Rectal smooth muscle tissue (tissue), 1 donor: ENCODE results near the gene COL27A1.
A peak's percentile ranks its signal among the peaks of the same experiment; 100 is the strongest.

ENCODE experiments used
- H3K27ac ChIP-seq: one replicate; pipeline ENCODE4 v1.7.0; 2013; ENCODE audit warnings: low read depth, low read length, inconsistent platforms
- H3K27me3 ChIP-seq: one replicate; pipeline ENCODE4 v1.7.0; 2013; ENCODE audit warnings: low read length; ENCODE audit not compliant: control insufficient read depth, insufficient read depth
- H3K36me3 ChIP-seq: one replicate; pipeline ENCODE4 v1.7.0; 2013; ENCODE audit warnings: low read length; ENCODE audit not compliant: control insufficient read depth, insufficient read depth
- H3K4me1 ChIP-seq: one replicate; pipeline ENCODE4 v1.7.0; 2013; ENCODE audit warnings: low read length; ENCODE audit not compliant: control insufficient read depth, insufficient read depth
- H3K4me3 ChIP-seq: one replicate; pipeline ENCODE4 v1.7.0; 2013; ENCODE audit warnings: low read length
- H3K9ac ChIP-seq: one replicate; pipeline ENCODE4 v1.7.0; 2013; ENCODE audit warnings: low read length

Gene COL27A1

DNA sequence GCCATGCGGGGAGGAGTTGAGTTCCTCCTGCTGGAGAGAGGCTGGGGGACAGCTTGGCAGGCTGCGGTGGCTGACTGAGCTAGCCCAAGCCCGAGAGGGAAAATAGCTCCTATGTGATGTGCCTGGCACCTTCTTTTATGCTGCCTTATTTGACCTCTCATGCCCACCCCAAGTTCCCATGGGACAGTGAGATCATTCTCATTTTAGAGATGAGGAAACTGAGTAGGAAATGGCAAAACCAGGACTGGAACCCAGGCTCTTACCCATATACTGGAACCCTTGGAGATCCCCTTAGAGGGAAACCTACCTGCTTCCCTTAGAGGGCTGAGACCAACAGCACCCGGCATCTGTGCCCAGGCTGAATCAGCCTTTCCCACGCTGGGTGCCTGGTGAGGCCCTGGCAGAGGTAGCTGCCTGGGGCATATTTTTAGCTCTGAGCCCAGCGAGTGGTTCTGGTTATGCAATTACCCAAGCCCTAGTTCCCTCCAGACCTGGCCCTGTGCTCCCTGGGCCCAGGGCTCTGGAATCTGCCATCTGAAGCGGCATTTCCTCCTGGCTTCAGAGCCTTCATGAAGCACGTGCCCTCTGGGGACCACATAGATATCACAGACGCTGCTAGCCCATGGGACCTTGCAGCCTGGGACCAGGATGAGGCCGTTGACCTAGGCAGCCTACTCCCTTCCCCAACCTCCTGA is 23.6 kb downstream of the COL27A1 start:
- Histone ChIP-seq H3K27me3 (no peaks in the 10 kb centered on the region), H3K4me1 (peaks cover 51% of the 10 kb centered on the region), H3K36me3 (no peaks in the 10 kb centered on the region), H3K4me3 (no peak overlapping the region), H3K9ac (no peak overlapping the region), H3K27ac (no peak overlapping the region)

DNA sequence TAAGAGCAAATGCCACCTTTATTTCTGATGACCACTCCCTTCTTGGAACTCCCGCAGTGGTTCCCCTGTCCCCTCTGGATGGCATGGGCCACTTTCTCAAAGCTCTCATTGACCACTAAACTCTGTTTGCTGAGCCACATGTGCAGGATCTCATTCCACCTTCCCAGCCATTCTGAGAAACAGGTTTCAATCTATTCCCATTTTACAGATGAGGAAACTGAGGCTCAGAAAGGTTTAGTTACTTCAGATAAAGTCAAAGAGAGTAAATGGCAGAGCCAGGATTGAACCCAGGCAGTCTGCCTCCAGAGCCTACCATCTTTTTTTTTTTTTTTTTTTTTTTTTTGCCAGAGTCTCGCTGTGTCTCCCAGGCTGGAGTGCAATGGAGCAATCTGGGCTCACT is 24.2 kb downstream of the COL27A1 start:
- Histone ChIP-seq H3K36me3 (no peaks in the 10 kb centered on the region), H3K27ac (no peak overlapping the region), H3K27me3 (no peaks in the 10 kb centered on the region), H3K9ac (no peak overlapping the region), H3K4me1 (peaks cover 45% of the 10 kb centered on the region), H3K4me3 (no peak overlapping the region)

DNA sequence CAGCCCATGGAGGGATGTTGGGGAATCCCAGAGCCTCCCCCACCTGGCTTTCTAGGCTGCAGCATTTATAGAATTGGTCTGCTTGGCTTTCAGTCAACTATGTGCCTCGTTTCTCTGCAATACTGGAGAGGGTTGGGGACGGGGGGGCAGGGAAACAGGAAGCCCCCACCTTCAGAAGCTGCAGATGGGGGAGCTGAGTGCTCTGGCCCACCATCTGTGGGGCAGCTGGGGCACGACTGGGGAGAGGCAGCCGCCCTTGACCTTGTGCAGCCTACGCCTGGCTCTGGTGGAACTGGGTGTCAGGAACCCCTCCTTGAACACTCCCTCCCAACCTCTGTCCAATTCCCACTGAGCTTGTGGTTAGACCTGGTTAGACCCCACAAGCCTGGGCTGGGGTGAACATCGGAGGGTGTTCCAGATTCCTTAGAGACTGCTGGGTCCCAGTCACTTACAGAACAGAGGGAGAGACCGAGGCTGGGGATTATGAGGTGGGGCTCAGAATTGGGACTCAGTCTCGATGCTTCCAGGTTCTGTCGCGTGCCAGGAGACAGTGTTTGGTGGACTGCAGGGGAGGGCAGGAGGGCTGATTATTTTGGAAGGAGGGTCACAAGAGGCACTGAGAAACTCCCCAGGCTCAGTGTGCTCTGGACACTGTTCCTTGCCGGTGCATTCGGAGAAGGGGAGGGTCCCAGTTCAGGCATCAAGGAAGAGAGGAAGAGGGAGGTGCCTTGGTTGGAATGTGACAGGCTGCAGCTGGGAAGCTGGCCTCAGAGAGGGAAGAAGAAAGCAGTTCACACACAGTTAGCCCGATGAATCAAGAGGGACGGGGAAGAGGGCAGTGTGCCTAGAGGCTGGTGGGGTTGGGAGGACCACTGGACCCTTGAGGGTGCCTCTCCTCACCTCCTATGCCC is 25.6 kb downstream of the COL27A1 start:
- H3K36me3 ChIP-seq = no peaks in the 10 kb centered on the region
- H3K4me1 ChIP-seq = peaks cover 40% of the 10 kb centered on the region
- no peak overlapping the region for H3K4me3 ChIP-seq
- peak overlapping the region; percentile 47 for H3K27ac ChIP-seq
- H3K27me3 ChIP-seq = no peaks in the 10 kb centered on the region
- no peak overlapping the region for H3K9ac ChIP-seq

DNA sequence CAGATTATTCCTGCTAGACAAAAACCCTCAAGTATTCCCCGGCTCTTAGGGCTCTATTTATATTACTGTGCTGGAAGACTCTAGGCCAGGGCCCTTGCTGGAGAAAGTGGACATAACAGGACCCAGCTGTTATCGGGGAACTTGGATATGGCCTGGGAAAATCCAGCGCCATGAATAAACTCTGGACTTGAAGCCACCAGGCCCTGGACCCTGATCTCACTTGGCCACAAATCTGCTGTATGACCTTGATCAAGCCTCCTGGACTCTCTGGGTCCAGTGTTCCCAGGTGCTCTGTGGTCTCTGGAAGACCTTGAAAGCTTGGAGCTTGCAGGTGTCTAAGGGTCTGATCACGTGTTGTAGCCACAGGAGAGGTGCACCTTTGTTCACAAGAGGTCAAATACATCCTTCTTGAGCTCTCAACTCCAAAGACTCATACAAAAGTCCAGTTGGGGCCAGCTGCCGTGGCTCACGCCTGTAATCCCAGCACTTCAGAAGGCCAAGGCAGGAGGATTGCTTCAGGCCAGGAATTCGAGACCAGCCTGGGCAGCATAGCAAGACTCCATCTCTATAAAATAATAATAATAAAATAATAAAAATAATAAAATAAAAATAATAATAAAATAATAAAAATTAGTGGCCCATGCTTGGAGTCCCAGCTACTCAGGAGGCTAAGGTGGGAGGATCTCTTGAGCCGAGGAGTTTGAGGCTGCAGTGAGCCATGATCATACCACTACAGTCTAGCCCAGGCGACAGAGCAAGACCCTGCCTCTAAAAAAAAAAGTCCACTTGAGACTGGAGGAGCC is 26.5 kb downstream of the COL27A1 start:
- Histone ChIP-seq H3K27me3 (no peaks in the 10 kb centered on the region), H3K36me3 (no peaks in the 10 kb centered on the region), H3K4me3 (no peak overlapping the region), H3K27ac (peak overlapping the region; percentile 47), H3K4me1 (peaks cover 36% of the 10 kb centered on the region), H3K9ac (no peak overlapping the region)

DNA sequence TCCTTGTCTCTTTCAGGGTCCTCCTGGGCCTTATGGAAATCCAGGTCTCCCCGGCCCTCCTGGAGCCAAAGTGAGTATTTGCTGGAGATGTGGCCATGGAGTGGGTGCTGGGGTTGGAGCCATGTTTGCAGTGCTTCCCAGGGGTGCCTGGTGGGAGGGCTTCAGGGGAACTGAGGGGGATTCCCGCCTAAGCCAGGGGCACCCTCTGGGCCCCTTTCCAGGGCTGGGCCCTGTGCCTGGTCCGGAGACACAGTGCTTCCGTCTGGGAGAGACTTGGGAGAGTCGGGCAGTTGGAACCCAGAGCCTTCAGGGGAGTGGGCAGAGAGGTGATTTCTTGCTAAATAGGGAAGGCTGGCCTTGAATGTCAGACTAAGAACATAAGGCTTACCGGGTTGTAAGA is 27.7 kb downstream of the COL27A1 start:
- Histone ChIP-seq H3K4me3 (no peak overlapping the region), H3K9ac (no peak overlapping the region), H3K27ac (no peak overlapping the region), H3K4me1 (peaks cover 27% of the 10 kb centered on the region), H3K27me3 (no peaks in the 10 kb centered on the region), H3K36me3 (no peaks in the 10 kb centered on the region)

DNA sequence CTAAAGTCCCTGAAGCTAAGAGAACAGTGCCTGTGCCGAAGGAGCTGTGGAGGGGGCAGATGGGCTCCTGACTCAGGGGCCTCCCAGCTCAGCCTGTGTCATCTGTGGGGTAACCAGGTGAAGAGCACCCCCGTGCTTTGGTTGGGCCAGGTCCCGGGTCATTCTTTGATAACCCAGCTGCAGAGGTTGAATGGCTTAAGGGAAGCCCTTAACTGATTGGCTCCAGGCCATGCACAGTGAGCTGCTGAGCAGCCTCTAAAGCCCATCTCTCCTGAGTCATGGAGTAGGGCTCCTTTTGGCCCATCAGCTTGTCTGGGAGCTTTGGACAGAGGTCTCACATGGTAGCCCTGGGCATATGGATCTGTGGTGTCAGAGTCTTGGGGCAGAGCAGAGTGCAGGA is 28.7 kb downstream of the COL27A1 start:
- Histone ChIP-seq H3K9ac (no peak overlapping the region), H3K36me3 (no peaks in the 10 kb centered on the region), H3K4me1 (peaks cover 20% of the 10 kb centered on the region), H3K27me3 (no peaks in the 10 kb centered on the region), H3K27ac (no peak overlapping the region), H3K4me3 (no peak overlapping the region)

DNA sequence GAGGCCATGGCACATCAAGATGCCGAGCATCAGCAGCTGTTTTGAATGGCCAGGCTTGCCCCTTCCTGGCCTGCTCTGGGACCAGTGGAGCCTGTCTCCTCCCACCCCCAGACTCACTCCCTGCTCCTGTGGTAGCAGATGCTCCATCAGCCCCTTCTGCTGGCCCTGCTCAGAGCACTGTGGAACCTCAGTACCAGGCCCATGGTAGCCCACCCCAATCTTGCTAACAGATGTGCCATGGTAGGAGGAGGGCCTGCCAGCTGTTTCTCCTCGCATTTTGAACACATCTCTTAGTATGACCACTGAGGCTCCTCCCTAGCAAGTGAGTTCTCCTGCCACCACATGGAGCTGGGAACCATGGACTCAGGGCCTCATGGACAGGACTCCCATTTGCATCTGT is 29.5 kb downstream of the COL27A1 start:
- no peak overlapping the region for H3K27ac ChIP-seq
- H3K27me3 ChIP-seq = no peaks in the 10 kb centered on the region

DNA sequence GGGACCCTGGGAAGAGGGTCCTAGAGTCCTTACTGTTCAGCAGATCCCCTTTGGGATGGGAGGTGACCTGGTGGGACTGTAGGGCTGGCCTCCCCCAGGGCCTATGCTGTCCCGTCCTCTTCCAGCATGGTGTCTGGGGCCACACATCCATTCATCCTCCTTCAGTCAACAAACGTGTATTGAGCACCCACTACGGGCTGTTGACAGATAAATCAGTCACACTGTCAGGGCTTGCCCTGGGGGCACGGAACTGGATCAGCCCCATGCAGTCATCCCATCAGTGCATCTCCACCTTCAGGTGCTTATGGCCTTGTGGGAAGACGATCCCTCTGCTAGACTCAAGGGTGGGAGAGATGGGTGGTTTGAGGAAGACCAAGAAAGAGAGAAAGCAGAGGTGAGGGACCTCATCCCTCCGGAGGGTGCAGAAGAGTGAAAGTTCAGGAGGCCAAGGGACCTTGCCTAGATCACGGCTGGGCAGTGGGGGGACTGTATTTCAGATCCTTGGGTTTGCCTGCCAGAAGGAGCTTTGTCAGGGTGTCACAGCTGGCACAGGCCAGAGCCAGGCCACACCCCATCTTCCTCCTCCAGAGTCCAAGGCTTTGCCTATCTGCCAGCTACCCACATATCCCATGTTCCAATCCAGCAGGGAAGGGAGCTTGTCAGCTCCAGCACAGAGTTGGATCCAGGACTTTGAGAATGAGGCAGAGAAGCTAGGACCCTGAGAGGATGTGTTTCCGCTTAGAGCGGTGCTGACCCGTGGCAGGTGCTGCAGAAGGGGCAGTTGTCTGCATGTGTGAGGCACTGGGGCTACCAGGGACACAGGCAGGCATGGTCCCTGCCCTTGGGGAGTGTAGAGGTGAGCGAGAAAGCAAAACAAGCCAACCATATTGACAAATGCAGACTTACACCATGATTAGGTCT is 30.5 kb downstream of the COL27A1 start:
- Histone ChIP-seq H3K9ac (no peak overlapping the region), H3K36me3 (no peaks in the 10 kb centered on the region), H3K4me3 (no peak overlapping the region), H3K4me1 (peaks cover 9% of the 10 kb centered on the region), H3K27ac (no peak overlapping the region), H3K27me3 (no peaks in the 10 kb centered on the region)

More for the DNA sequence above, 29.5 kb downstream of the COL27A1 start:
- H3K4me3 ChIP-seq = no peak overlapping the region
- no peak overlapping the region for H3K9ac ChIP-seq
- H3K4me1 ChIP-seq = peaks cover 16% of the 10 kb centered on the region
- no peaks in the 10 kb centered on the region for H3K36me3 ChIP-seq

DNA sequence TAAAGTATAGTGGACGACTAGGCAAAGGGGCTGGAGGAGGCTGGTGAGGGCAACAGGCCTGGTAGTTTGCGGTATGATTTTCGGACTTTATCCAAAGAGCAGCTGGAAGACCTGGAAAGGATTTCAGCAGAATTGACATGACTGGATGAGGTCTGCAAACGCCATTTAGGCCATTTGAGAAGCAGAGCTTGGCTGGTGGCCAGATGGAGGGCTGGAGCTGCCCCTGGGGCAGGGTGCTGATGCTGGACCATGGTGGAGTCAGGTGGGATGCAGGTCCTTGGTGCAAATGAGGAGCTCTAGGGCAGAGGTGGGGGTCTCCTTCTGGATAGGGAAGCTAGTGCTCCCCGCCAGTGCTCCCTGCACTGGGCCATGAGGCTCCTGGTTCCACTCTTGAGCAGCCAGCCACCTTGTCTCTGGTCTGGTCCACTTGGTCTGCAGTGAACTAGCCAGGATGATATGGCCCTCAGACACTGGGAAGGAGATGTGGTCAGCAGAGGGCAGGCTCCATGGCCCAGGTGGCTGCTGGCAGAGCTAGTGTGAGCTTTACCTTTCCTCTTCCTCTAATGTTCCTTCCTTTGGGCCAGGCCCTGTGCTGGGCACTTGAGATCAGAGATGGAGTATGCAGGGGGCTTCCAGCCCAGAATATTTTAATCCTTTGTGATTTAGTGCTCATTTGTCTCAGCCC is 31.4 kb downstream of the COL27A1 start:
- Histone ChIP-seq H3K4me3 (no peak overlapping the region), H3K9ac (no peak overlapping the region), H3K27me3 (no peaks in the 10 kb centered on the region), H3K36me3 (no peaks in the 10 kb centered on the region), H3K27ac (no peak overlapping the region), H3K4me1 (peaks cover 2% of the 10 kb centered on the region)

DNA sequence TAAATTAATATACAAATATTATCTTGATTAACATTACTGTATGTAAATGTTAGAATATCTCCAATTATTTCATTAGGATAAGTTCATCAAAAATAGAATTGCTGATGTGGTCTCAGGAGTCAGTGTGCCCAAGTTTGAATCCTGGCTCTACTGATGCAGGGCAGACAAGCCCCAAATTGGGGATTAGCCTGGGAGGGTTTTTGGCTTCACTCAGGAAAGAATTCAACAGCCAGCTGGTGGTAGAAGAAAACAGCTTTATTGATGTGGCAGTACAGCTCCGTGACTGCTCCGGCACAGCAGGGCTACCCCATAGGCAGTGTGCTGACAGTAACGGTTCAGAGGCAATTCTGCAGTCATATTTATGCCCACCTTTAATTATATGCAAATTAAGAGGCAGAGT is 32.5 kb downstream of the COL27A1 start:
- no peaks in the 10 kb centered on the region for H3K36me3 ChIP-seq
- H3K27me3 ChIP-seq = no peaks in the 10 kb centered on the region
- no peak overlapping the region for H3K27ac ChIP-seq
- no peak overlapping the region for H3K4me3 ChIP-seq
- H3K9ac ChIP-seq = no peak overlapping the region
- peaks cover 2% of the 10 kb centered on the region for H3K4me1 ChIP-seq

DNA sequence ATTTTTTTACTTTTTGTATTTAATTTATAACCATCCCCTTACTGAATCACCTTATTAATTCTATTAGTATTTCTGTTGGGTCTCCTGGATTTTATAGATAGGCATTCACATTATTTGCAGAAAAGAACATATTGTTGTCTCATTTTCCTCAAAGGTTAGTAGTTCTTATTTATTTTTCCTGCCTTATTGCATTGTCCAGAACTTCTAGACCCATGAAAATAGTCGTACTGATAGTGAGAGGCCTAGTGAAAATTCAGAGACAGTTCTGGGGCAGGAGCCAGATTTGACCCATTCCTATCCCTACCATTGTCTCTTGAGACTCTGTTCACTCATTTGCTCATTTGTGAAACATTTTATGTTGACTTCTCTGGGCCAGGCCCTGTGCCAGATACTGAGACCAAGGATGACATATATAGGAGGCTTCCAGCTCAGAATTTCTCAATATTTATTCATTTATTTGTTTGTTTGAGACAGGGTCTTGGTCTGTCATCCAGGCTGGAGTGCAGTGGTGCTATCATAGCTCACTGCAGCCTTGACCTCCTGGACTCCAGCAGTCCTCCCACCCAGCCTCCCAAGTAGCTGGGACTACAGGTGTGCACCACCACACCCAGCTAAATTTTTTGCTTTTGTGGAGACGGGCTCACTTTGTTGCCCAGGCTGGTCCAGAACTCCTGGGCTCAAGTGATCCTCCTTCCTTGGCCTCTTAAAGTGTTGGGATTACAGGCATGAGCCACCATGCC is 34.7 kb downstream of the COL27A1 start:
- Histone ChIP-seq H3K9ac (no peak overlapping the region), H3K36me3 (no peaks in the 10 kb centered on the region)

More for the DNA sequence above, 34.7 kb downstream of the COL27A1 start:
- no peaks in the 10 kb centered on the region for H3K27me3 ChIP-seq
- no peak overlapping the region for H3K4me3 ChIP-seq
- peaks cover 2% of the 10 kb centered on the region for H3K4me1 ChIP-seq
- no peak overlapping the region for H3K27ac ChIP-seq
